Measurements from ENCODE around the gene SLC25A28.

- no peak for TF ChIP-seq CTCF (IDR thresholded peaks at IDR 0.05)
- TF ChIP-seq POLR2A (IDR thresholded peaks at IDR 0.05; ENCODE audit: low read depth) = no peak
- TF ChIP-seq POLR2AphosphoS5 (IDR thresholded peaks at IDR 0.05) = no peak
- TF ChIP-seq EP300 (IDR thresholded peaks at IDR 0.05) = no peak
Measured at GRCh38 chr10:99593312-99593711, 26.9 kb downstream of the SLC25A28 start.

Measured in esophagus muscularis mucosa (tissue), 4 donors.